Endothelial cell (in vitro differentiated cells): ENCODE data around the gene GBX1. TPM values are rescaled to one million over a fixed set of nuclear protein-coding genes. Genes with fewer than 3 reads are reported as not detected.
A peak's percentile ranks its signal among the peaks of the same experiment; 100 is the strongest.

ENCODE experiments used
- DNase-seq: peaks from one replicate; pipeline ENCODE4 v3.0.0; 2021; ENCODE audit warnings: low spot score
- H3K27ac Mint-ChIP-seq: one replicate; pipeline ENCODE4 v1.8.0; 2021; ENCODE audit warnings: mixed read lengths, inconsistent platforms; ENCODE audit not compliant: unreplicated experiment
- H3K27me3 Mint-ChIP-seq: one replicate; pipeline ENCODE4 v1.8.0; 2021; ENCODE audit warnings: mild to moderate bottlenecking, moderate library complexity, mixed read lengths, inconsistent platforms; ENCODE audit not compliant: unreplicated experiment
- H3K36me3 Mint-ChIP-seq: one replicate; pipeline ENCODE4 v1.8.0; 2021; ENCODE audit warnings: mild to moderate bottlenecking, low read depth, mixed read lengths, inconsistent platforms; ENCODE audit not compliant: unreplicated experiment
- H3K4me1 Mint-ChIP-seq: one replicate; pipeline ENCODE4 v1.8.0; 2021; ENCODE audit warnings: mild to moderate bottlenecking, mixed read lengths, inconsistent platforms; ENCODE audit not compliant: unreplicated experiment
- H3K4me3 Mint-ChIP-seq: one replicate; pipeline ENCODE4 v1.8.0; 2021; ENCODE audit warnings: mild to moderate bottlenecking, mixed read lengths, inconsistent platforms; ENCODE audit not compliant: unreplicated experiment
- H3K9me3 Mint-ChIP-seq: one replicate; pipeline ENCODE4 v1.8.0; 2021; ENCODE audit warnings: mixed read lengths, inconsistent platforms; ENCODE audit not compliant: unreplicated experiment
- long read RNA-seq: library from polyadenylated mRNA; unstranded; transcript quantifications from one replicate; pipeline ENCODE4 v2.0.0, GENCODE V29; 2020; ENCODE audit not compliant: unreplicated experiment
- total RNA-seq: library from RNA; stranded (reverse); fragmentation: NEBNext Ultra II Directional; extraction: Animal tissue kit (Norgen Biotek cat#: 25700); gene quantifications from one replicate; pipeline ENCODE4 v1.2.1, GENCODE V29; 2021; ENCODE audit not compliant: unreplicated experiment
- TF ChIP-seq, protein P1 (sequence below): fragments of 200-600 bp; sonication (generic); IDR thresholded peaks from one replicate; pipeline ENCODE4 v1.5.0; 2021; ENCODE audit warnings: antibody characterized with exemption; ENCODE audit not compliant: unreplicated experiment

Gene GBX1
- total RNA-seq, result 13.8 TPM
- long read RNA-seq, partial matches to known transcripts, result 0 of 2 reads
- long read RNA-seq, other reads (novel, unspliced or antisense), result 2 of 2 reads

GRCh38 chr7:151167197-151167961 lies at the start of gene GBX1:
Gene GBX1, minus strand, starts transcription at chr7:151167694. Its CDS starts 146 bp downstream, at chr7:151167548.
- Mint-ChIP-seq H3K27me3 (peaks cover 11% of the 10 kb centered on the region), H3K27ac (peak within 1 kb of the TSS; percentile 4), H3K36me3 (peaks cover 4% of the 10 kb centered on the region), H3K4me1 (peaks cover 10% of the 10 kb centered on the region), H3K9me3 (no peaks in the 10 kb centered on the region), H3K4me3 (peak within 1 kb of the TSS; percentile 92)
- DNase-seq, result peak; percentile 59
- TF ChIP-seq, protein P1, sequence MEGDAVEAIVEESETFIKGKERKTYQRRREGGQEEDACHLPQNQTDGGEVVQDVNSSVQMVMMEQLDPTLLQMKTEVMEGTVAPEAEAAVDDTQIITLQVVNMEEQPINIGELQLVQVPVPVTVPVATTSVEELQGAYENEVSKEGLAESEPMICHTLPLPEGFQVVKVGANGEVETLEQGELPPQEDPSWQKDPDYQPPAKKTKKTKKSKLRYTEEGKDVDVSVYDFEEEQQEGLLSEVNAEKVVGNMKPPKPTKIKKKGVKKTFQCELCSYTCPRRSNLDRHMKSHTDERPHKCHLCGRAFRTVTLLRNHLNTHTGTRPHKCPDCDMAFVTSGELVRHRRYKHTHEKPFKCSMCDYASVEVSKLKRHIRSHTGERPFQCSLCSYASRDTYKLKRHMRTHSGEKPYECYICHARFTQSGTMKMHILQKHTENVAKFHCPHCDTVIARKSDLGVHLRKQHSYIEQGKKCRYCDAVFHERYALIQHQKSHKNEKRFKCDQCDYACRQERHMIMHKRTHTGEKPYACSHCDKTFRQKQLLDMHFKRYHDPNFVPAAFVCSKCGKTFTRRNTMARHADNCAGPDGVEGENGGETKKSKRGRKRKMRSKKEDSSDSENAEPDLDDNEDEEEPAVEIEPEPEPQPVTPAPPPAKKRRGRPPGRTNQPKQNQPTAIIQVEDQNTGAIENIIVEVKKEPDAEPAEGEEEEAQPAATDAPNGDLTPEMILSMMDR, result peak; percentile 33

DNA sequence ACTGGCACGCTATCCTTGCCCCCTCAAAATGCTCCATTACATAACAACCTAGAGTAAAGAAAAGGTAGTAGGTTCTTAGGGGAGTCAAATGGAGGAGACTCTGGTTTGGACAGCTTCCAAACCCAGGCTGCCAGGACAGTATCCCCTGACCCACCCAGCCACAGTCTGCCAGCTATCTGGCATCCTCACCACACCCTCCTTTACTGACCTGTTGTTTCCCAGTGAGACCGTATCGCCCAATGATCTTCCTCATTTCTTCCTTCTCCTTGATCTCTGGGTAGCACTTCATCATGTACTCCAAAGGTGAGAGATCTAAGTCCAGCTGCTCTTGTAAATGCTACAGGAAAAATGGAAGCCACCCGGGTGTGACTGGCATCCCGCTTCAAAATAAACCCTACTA lies 47.9 kb upstream of the GBX1 start:
- TF ChIP-seq, protein P1, result no peak
- Mint-ChIP-seq H3K4me1 (peaks cover 7% of the 10 kb centered on the region), H3K36me3 (peaks cover 59% of the 10 kb centered on the region), H3K4me3 (no peak overlapping the region), H3K9me3 (no peaks in the 10 kb centered on the region), H3K27me3 (peaks cover 1% of the 10 kb centered on the region), H3K27ac (no peak overlapping the region)
- DNase-seq, result no peak

DNA sequence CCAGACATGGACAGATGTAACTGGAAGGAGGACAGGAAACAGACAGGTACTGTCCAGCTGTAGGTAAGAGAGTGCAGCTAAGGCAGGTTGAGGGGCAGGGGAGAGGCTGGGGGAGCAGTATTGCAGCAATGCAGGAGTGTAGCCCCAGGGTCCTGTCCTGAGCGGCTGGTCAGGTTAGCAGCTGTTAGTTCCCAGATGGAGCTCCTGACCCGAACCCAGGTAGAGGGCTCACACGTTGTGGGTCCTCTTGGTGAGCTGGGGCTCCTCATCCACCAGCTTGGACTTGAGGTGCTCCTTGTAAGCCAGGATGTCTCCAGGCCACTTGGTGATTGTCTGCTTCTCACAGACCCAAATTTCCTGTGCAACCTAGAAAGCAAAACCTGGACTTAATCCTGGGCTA lies 46.3 kb upstream of the GBX1 start:
- no peak overlapping the region for H3K27ac Mint-ChIP-seq
- H3K9me3 Mint-ChIP-seq, result no peaks in the 10 kb centered on the region
- TF ChIP-seq, protein P1, result no peak
- H3K4me1 Mint-ChIP-seq, result peaks cover 5% of the 10 kb centered on the region
- peaks cover 1% of the 10 kb centered on the region for H3K27me3 Mint-ChIP-seq
- no peak for DNase-seq
- no peak overlapping the region for H3K4me3 Mint-ChIP-seq
- peaks cover 51% of the 10 kb centered on the region for H3K36me3 Mint-ChIP-seq

GRCh38 chr7:151212626-151213025 lies 45.1 kb upstream of the GBX1 start:
- Mint-ChIP-seq H3K4me1 (no peaks in the 10 kb centered on the region), H3K36me3 (peaks cover 39% of the 10 kb centered on the region), H3K27me3 (peaks cover 3% of the 10 kb centered on the region), H3K27ac (no peak overlapping the region), H3K9me3 (no peaks in the 10 kb centered on the region), H3K4me3 (no peak overlapping the region)
- no peak for DNase-seq
- TF ChIP-seq, protein P1, result no peak

DNA sequence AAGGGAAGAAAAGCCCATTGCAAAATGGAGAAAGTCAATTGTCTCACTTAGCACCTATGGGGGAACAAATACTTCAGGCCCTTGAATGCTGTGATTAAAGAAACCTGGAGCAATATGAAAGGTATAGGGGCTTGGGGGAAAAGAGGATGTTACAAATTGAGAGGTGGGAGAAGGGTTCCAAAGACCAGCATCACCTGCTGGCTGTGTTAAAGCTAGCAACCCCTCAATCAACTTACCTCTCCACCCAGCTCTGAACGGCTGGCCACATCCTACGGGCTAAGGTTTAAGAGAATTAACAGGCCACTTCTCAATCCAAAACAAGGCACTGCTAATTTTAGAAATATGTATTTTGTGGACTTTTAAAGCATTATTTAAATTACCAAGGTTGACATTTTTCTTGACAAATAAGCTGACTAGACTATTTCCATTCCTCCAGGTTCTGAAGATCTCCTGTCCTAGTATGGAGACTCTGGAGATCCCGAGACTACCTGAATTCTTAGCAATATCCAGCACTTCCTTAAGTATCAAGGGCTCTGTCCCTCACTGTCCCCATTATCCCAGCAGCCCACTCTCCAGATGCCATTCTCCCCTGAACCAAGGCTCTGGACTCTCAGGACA lies 43.8 kb upstream of the GBX1 start:
- H3K9me3 Mint-ChIP-seq, result no peaks in the 10 kb centered on the region
- H3K27ac Mint-ChIP-seq, result no peak overlapping the region
- H3K4me3 Mint-ChIP-seq, result no peak overlapping the region
- no peaks in the 10 kb centered on the region for H3K4me1 Mint-ChIP-seq
- H3K27me3 Mint-ChIP-seq, result peaks cover 3% of the 10 kb centered on the region
- TF ChIP-seq, protein P1, result no peak
- DNase-seq, result no peak
- H3K36me3 Mint-ChIP-seq, result peaks cover 35% of the 10 kb centered on the region
